Amniotic stem cell (primary cell): Measurements from ENCODE around the gene IST1.

Experiments used
- DNase-seq: peaks from one replicate; lab custom pipeline; 2025; lab: John Stamatoyannopoulos, UW

IST1 gene

GRCh38 chr16:71963125-71963875 lies 68.0 kb downstream of the IST1 start:
- no peak for DNase-seq

DNA sequence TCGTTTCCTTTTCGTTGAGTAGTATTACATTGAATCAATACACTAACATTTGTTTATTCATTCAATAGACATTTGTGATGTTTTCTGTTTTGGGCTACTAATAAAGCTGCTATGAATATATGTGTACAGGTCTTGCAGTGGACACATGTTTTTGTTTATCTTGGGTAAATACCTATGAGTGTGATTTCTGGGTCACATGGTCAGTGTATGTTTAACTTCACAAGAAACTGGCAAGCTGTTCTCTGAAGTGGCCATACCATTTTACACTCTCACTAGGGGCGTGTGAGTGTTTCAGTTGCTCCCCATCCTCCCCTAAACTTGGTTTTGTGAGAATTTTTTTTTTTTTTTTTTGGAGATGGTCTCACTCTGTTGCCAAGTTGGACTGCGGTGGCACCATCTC lies 69.9 kb downstream of the IST1 start:
- DNase-seq: no peak

DNA sequence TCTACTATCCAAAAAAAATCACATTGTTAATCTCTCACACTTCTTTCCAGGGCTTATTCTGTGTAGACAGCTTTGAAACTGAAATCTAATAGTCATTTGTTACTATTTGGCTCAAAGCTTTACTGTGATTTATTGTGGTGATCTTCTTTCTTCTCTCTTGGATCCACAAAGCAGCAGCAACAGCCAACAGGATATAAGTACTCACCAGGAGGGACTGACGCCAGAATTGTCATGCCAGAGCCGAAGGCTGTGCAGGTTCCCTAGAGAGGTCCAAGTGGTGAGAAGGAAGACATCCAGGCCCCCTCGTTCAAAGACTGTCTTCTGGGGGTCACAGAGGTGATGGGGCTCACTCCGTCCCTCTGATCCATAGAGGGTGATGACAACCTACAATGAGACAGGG lies 71.6 kb downstream of the IST1 start:
- no peak for DNase-seq

- no peak for DNase-seq
Measured at GRCh38 chr16:71969353-71969752, 74.0 kb downstream of the IST1 start.

DNA sequence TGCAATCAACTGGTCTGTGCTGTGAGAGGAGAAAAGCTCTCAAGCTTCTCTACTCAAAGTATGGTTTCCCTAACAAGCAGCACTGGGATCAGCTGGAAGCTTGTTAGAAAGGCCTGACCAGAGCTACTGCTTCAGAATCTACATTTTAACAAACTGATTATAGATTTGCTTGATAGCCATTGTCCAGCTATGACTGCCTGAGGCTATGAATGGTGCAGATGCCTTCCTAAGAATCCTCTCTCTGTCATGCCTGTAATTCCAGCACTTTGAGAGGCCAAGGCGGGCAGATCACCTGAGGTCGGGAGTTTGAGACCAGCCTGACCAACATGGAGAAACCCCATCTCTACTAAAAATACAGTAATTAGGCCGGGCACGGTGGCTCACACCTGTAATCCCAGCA lies 76.2 kb downstream of the IST1 start:
- no peak for DNase-seq

- DNase-seq: no peak
Measured at GRCh38 chr16:71972356-71972755, 77.0 kb downstream of the IST1 start.

GRCh38 chr16:71973001-71973400 lies 77.7 kb downstream of the IST1 start:
- DNase-seq: no peak

GRCh38 chr16:71974068-71974818 lies 78.9 kb downstream of the IST1 start:
- no peak for DNase-seq
